AG09319 (cell line): ENCODE data around the gene KLF6.

Experiments
- DNase-seq: peaks from one replicate; pipeline ENCODE4 v3.0.0-alpha.2; 2010; ENCODE audit warnings: low read depth; ENCODE audit errors: extremely low read depth
- TF ChIP-seq, protein P1 (sequence below): IDR thresholded peaks from 2 replicates; pipeline ENCODE4 v1.5.1; 2011; ENCODE audit warnings: low read depth, mild to moderate bottlenecking, inconsistent platforms, low read length, moderate library complexity

Gene KLF6

DNA sequence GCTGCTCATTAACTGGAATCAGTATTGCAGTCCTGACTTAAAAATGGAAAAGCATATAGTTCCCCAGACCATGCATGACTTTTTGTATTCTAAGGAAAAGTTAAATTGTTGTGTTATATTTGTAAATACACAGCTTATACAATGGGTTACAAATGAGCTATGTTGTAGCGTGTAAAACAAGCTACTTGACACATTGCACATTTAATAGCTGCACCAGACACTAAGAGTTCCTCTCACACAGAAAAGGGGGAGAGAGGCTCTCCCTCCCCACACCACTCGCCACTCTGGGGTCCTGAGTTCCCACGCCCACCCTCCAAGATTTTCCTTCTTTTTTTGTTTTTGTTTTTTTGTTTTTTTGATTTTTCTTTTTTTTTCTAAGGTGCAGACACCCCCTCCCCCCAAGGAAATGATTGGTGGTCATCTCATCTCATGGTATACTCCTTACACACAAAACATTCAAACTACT lies 6.3 kb downstream of the KLF6 start:
- DNase-seq = no peak
- TF ChIP-seq, protein P1, sequence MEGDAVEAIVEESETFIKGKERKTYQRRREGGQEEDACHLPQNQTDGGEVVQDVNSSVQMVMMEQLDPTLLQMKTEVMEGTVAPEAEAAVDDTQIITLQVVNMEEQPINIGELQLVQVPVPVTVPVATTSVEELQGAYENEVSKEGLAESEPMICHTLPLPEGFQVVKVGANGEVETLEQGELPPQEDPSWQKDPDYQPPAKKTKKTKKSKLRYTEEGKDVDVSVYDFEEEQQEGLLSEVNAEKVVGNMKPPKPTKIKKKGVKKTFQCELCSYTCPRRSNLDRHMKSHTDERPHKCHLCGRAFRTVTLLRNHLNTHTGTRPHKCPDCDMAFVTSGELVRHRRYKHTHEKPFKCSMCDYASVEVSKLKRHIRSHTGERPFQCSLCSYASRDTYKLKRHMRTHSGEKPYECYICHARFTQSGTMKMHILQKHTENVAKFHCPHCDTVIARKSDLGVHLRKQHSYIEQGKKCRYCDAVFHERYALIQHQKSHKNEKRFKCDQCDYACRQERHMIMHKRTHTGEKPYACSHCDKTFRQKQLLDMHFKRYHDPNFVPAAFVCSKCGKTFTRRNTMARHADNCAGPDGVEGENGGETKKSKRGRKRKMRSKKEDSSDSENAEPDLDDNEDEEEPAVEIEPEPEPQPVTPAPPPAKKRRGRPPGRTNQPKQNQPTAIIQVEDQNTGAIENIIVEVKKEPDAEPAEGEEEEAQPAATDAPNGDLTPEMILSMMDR = no peak

DNA sequence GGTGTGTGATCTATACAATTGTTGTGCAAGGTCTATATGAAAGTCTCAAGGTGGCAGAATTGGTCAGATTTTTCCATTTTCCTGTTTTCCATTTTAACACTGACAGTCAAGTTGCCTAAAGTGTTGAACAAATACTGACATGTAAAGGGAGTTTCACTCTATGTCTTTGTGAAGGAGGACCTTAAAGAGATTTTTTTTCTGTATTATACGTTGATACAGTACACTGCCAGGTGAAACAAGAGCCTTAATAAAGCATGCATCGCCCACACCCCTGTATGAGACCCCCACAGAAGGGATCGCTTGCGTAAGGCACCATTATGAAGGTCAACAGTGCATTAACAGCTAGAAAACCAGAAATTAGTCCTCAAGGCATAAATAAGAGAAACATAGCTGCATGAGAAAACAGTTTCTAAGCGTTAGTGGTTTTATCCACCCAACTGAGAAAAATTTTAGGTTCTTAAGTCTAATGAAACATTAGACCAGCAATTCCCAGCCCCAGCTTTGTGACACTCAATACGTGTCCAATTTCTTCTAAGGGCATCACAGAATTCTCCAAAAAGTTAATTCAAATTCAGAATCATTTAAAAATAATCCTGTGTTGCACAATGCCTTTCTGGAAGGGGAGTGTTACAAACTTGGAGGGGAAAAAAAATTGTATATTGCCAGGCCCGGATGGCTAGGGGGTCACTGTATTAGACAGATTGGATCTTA lies 6.9 kb downstream of the KLF6 start:
- TF ChIP-seq, protein P1 = no peak
- DNase-seq = no peak

DNA sequence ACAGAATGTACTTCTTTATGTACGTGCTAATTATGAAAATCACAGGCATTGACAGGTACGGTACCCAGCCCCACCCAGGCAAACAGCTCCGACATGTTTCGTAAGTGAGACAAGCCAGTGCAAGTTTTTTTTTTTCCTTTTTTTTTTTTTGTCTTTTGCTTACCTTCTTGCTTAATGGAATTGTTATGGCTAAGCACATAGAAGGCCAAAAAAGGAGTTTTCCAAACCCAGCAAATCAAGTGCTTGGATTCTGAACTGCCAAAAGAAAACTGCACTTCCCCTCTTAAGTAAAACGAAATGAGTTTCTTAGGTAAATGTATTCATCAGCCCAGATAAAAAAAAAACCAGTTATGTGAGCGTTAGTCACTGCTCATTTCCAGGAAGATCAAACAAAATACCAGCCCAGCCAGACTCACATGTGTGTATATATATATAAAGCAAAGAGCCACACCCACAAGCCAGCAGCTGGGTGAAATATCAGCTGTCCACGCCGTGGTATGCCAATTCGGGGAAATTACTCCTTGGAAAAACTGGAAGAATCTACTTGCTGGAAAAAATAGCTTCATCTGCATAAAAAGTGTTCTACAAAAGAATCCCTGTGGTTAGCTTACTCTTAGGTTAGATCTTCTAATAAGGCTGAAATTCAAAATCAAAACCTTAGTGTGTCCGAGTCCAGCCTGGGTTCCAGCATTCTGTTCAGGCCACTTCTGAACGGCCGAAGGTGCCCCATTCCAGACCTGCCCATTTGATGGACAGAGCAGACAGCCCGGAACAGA lies 8.0 kb downstream of the KLF6 start:
- TF ChIP-seq, protein P1 = no peak
- DNase-seq = peak; percentile 85

DNA sequence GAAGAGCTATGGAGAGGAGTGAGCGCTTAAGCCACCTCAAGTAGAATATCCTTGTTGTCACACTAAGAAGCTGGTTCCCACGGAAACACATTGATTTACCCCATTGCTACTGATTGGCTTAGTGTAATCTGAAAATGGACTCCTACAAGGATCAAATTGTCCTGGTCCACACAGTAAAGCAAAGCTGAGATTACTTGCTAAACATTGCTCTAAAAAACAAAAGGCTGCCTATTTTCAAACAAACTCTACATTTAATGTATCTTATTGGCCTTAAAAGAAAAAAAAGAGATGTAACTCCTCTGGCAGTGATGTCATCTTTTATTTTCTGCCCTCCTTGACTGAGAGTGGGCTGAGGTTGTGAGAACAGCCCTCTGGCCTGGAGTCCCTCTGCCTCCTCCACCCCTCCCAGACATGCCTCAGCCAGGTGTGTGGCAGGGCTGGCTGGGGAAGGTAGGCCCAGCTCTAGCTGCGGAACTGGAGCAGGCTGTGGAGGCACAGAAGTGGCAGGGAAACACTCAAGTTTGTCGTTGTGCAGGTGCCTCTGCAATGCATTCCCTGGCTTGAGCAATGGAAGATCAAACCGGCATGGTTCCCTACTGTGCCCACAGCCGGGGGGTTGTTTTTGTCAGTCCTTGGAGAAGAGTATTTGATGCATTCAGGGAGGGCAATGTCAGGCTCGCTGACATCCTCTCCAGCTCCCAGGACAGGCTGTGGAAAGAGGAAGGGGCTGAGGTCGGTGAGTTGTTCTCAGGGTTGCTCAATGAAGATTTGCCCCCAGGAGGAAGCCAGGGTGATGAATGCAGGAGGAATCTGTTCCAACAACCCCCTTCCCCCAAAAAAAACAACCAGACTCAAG lies 9.1 kb downstream of the KLF6 start:
- TF ChIP-seq, protein P1 = no peak
- no peak for DNase-seq

DNA sequence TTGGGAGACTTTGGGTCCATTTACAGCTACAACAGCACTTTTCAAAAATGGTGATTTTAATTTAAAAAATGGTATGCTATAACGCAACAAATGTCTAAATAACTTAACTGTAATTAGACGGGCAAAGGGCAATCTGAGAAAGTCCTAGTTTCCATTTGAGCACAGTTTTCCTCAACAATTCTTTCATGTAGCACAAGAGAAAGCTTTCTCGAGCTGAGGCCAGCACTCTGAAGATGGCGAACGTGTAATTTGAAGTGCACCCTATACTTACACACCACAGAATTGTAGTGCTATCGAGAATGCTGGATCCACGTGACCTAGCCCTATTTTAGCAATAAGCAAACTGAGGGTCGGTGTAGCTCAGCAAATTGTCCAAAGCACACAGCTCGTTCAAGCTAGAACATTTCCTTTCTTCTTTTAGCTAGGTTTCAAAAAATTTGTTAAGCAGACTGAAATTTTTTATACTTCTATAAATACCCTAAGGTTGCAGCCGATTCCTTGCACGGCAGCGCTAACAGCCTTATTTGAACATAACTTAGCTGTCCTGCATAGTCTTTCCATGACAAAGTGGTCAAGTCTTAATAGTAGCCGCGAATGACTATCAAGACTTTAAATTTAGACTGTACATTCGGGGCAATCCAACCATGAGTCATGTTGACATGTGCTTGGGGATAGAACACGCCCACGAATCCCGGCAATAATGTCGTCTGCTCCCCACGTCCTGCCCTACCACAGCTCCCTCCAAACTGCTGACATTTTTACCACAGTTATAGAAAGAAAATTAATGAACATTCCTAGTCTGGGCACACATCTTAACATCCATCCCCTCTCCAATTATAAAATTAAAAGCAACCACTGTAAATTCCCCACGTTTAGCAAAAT lies 10.0 kb downstream of the KLF6 start:
- TF ChIP-seq, protein P1 = no peak
- DNase-seq = no peak

DNA sequence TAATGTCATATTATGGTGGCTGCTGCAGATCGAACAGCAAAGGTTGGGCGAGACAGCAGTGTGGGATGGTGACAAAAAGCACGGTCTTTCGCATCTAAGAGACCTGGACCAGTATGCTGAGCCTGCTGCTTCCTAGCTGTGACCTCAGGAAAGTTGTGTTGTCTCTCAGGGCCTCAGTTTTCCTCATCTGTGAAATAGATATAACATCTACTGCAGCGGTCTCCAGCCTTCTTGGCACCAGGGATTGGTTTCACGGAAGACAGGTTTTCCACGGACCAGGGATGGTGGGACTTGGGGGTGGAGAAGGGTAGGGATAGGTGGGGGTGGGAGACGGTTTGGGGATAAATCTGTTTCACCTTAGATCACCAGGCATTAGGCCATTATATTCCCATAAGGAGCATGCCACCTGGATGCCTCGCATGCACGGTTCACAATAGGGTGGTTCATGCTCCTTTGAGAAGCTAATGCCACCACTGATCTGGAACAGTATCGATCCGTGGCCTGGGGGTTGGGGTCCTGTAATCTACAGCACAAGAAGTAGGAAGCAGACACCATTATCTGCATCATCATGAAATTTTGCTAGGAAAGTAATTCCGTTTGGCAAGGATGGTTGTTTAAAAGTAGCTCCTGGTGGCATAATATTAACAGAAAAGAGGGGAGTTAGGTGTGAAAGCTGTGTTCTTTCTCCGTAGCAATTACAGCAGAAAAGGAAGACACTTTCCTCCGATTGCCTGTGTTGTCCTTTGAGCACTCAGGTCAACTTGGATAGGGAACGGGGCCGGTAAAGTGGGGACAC lies 10.8 kb downstream of the KLF6 start:
- TF ChIP-seq, protein P1 = no peak
- no peak for DNase-seq
